Measurements from ENCODE around the gene CMBL.
A peak's percentile ranks its signal among the peaks of the same experiment; 100 is the strongest.
"Not testable (repeated sequence)": the region's sequence is repeated elsewhere in the genome, so short reads cannot be mapped to it uniquely, and the experiment has no call there.

Gene CMBL

GRCh38 chr5:10307206-10308148 is at the start of gene CMBL:
Gene CMBL (minus strand): TSS chr5:10307902. CDS start chr5:10290762, 17,140 bp downstream.
- DNase-seq: peak; percentile 12

DNA sequence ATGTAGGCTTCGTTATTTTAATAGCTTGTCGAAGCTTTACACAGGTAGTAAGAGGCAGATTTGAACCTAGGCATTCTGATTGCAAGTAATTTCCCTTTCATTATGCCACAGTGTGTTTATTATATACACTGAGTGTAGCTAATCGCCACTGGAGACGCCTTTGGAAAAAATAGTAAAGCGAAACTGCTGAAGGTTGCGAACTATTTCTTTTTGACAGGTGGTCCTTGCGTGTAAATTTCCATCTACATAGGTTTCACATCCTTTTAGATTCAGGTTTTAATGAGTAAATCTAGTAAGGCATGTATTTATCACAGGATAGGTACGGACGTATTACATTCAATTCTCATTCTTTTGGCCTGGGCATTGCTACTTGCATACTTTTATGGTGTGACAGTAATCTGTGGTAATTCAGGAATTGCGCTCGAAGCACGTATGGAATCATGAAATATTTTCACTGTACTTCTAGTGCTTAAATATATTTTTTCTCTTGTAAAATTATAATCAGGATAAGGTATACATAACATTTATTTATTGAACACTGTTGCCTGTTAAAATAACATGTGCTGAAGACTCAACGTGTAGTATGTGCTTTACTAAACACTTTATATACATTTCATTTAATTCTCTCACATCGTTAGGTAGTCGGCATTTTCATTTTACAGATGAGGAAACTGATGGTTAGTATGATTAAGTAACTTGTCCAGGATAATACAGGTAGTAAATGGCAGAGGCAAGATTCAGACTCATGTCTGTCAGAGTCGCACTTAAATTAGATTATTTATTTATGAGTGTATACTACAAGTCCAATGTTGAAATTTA is 47.6 kb upstream of the CMBL start:
- peak; percentile 63 for DNase-seq

- DNase-seq: peak; percentile 34
Measured at GRCh38 chr5:10354048-10354872, 46.6 kb upstream of the CMBL start.

DNA sequence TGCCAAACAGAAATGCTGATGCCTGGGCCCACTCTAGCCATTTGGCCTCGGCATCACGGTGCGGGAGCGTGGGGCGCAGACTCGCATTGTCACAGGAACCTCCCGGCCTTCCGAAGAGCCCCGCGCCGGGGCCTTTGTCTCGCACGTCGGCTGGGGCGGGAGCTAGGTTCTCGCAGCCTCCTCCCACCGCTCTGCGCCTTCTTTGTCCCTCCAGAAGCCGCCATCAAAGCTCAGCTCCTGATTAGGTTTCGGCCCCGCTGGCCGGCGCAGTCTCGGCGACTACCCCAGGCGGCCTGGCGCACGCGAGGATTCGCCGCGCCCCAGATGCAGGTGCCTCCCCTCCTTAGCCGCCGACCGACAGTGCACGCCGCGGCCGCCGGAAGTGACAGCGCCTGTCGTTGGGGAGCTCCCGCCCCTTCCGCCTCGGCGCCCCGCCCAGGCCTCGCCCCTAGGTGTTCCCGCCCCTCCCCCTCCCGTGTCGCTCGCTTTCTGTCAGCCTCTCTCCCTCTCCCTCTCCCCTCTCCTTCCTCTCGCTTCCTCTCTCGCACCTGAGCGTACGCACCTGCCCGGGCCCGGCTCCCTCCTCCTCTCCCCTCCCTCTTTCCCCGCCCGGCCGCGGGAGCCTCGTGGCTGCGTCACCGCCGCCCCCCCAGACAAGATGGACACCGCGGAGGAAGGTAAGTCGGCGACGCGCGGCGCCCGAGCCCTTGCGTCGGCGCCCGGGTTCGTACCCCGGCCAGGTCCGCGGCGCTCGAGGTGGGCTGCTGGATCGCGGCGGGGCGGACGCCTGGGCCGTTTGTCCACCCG is 45.7 kb upstream of the CMBL start, which contains the start of gene MARCHF6:
TSS of gene MARCHF6 (plus strand) at position 455 of the 807 bp plus-strand sequence. CDS start at position 659, 204 bp downstream.
- DNase-seq: peak; percentile 95

DNA sequence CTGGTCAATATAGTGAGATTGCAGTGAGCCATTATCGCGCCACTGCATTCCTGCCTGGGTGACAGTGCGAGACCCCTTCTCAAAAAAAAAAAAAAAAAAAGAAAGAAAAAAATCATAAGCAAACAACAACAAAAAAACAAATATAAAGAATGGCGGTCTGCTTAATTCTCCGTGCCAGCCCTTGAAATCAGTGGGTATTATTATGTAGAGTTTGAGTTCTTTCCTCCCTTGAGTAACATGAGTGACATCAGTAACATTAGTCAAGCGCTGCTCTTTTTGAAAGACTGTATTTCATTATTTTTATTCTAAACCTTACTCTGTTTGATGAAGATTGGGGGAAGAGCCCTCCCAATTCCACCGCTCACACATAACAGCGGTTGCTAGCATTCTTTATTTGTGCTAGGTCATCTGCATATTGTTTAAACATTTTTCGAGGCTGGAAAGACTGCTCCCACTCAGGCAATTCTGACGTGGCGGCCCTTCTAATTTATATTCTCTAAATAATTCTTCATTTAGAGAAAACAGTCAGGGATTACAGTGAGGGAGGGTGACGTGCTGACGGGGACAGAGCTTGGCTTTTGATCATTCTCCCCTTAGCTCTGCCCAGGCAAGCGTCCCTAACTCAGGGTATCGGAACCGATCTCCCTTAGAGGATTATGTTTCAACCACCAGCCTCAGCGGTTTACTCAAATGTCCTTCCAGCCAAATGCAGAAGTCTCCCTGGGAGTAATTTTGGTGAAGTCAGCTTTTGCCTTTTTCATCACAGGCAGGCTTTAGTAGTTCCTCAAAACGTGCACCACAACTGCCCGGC is 44.9 kb upstream of the CMBL start:
- peak; percentile 25 for DNase-seq

GRCh38 chr5:10351919-10352318 is 44.2 kb upstream of the CMBL start:
- no peak for DNase-seq

GRCh38 chr5:10351199-10351905 is 43.6 kb upstream of the CMBL start:
- DNase-seq: no peak

DNA sequence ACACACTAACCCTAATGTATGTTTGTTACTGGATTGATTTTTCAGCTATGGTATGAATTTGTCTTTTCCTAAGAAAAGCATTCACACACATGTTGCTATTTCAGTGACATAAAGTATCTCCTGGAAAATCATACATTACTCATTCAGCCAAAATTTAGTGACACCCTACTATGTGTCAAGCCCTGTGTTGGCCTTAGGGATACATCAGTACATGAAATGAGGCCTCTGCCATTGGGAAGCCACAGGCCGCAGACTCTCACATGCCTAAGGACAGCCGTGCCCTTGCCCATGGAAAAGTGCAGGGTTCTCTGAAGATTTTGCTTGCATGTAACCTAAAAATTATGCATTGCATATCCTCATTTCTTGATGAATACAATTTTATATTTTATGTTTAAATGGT is 40.6 kb upstream of the CMBL start:
- no peak for DNase-seq

DNA sequence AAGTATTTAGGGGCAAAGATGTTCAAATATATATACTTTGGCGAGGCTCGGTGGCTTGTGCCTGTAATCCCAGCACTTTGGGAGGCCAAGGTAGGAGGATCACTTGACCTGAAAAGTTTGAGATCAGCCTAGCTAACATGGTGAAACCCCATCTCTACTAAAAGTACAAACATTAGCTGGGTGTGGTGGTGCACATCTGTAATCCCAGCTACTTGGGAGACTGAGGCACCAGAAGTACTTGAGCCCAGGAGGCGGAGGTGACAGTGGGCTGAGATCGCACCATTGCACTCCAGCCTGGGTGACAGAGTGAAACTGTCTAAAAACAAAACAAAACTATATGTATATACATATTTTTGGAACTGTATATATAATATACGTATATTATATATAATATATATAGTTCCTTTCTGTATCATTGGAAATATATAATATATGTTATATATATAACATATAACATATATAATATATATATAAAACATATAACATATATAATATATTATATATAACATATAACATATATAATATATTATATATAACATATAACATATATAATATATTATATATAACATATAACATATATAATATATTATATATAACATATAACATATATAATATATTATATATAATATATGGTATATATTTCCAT is 36.9 kb upstream of the CMBL start:
- DNase-seq: not testable (repeated sequence)

GRCh38 chr5:10343486-10343885 is 35.8 kb upstream of the CMBL start:
- no peak for DNase-seq

GRCh38 chr5:10339958-10340357 is 32.3 kb upstream of the CMBL start:
- no peak for DNase-seq

- no peak for DNase-seq
Measured at GRCh38 chr5:10339058-10339811, 31.5 kb upstream of the CMBL start.

DNA sequence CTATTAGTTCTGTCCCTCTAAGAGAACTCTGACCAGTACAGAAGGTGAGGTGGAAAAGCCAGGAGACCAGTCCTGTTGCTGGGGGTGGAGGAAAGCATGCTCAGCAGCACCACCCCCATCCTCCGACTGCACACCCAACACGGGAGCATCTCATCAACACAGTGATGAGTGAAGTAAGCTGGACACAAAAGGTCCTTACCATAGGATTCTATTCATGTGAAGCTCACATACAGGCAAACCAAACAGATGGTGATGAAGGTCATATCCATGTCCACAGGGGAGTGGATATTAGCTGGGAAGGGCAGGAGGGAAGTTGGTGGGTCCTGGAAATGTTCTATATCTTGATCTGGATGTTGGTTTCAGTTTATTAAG is 31.0 kb upstream of the CMBL start:
- DNase-seq: no peak

GRCh38 chr5:10337986-10338385 is 30.3 kb upstream of the CMBL start:
- DNase-seq: no peak

DNA sequence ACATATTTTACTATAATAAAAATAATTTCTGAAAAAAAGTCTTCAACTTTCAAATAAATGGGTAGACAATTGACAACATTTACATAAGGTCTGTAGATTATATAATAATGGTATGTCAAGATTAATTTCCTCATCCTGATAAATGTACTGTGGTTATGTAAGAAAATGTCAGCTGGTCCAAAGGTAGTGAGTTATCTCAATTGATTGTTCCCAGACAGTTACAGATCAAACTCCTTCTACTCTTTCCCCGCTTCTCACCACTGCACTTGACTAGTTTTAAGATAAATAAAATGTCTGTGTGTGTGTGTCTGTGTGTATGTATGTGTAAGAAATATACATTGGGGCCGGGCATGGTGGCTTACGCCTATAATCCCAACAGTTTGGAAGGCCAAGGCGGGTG is 29.4 kb upstream of the CMBL start:
- DNase-seq: no peak

DNA sequence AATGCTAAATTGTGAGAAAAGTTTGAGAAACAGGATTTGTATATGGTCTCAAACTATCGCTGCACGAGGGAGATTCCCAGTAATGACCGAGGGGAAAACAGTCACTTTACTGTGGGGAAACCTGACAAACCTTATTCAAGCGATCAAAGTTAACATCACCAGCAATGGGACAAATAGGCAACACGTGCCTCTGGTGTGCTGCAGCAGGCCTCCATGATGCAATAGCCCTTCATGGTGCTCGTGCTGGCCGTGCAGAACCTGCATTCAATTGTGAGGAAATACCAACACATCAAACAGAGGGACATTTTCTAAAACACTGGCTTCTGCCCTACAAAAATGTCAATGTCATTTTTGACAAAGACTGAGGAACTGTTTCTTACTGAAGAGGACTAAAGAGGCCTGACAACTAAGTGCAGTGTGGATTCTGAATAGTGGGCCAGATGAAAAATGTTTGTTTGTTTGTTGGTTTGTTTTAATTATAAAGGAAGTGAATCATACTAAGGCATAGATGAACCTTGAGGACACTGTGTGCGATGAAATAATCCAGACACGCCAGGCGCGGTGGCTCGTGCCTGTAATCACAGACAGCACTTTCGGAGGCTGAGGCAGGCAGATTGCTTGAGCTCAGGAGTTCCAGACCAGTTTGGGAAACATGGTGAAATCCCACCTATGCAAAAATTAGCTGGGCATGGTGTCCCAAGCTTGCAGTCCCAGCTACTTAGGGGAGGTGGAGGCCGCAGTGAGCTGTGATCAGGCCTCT is 28.2 kb upstream of the CMBL start:
- DNase-seq: no peak

DNA sequence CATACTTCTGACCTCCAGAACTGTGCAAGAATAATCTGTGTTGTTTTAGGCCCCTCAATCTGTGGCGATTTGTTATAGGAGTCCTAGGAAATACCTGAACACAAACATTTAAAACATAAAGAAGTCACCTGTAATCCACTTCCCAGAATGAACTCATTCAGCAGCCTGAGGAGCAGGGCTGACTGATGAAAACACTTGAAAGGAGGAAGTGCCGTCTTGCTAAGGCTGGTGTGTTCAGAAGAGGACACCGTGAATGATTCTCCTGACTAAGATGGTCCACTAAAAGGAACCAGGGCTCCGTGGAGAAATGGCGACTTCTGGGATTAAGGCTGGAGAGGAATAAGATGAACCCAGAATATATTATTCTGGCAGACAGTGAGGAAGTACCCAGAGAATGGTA is 27.1 kb upstream of the CMBL start:
- no peak for DNase-seq
